Endothelial cell of umbilical vein (primary cell): ENCODE measurements around the gene CHN2. TPM values are rescaled to one million over a fixed set of nuclear protein-coding genes. Genes with fewer than 3 reads are reported as not detected.

ENCODE experiments used
- BruUV-seq: library from RNA; stranded (reverse); fragments of 400-500 nt; replicated peaks from 2 replicates; lab custom pipeline; 2021; lab: Mats Ljungman, UMichigan
- CTCF ChIA-PET: fragments of 300-600, 350-600 bp; sonication (Branson Sonifier 250); formaldehyde crosslinking; loops from one replicate; lab custom pipeline; 2021; ENCODE audit warnings: antibody characterized with exemption, inconsistent platforms; lab: Charles Lee
- POLR2A ChIA-PET: fragments of 300-600, 350-600 bp; sonication (Branson Sonifier 250); formaldehyde crosslinking; loops from one replicate; lab custom pipeline; 2021; ENCODE audit warnings: antibody characterized with exemption, inconsistent platforms; lab: Charles Lee
- DNase-seq: peaks from one replicate; pipeline ENCODE4 v3.0.0-alpha.2; 2011; ENCODE audit warnings: low read depth, low spot score
- FAIRE-seq: peaks from 2 replicates; lab custom pipeline; 2011; peaks lifted over from hg19 to GRCh38; lab: Jason Lieb, UNC
- H2AFZ ChIP-seq: 2 replicates; pipeline ENCODE4 v1.6.0; 2012; ENCODE audit warnings: low read depth, low read length, control low read depth, inconsistent platforms
- H3K27ac ChIP-seq: 2 replicates; pipeline ENCODE4 v1.5.1; 2011; ENCODE audit warnings: low read depth, mild to moderate bottlenecking, control low read depth, low read length, moderate library complexity; ENCODE audit not compliant: insufficient read depth
- H3K27me3 ChIP-seq, 2 experiments: 2 replicates each; pipeline versions ENCODE4 v1.6.0 to v1.6.1; 2011; ENCODE audit warnings: low read length in 2 of 2, mixed read lengths in 1 of 2; ENCODE audit not compliant: control insufficient read depth in 2 of 2, insufficient read depth in 2 of 2
- H3K36me3 ChIP-seq, 2 experiments: 2 replicates in 1 of 2; 3 replicates in 1 of 2; pipeline ENCODE4 v1.5.1; 2011; ENCODE audit warnings: low read length in 2 of 2, mild to moderate bottlenecking in 1 of 2, moderate library complexity in 1 of 2; ENCODE audit not compliant: control insufficient read depth in 2 of 2, insufficient read depth in 2 of 2; ENCODE audit errors: extremely low read depth in 1 of 2
- H3K4me1 ChIP-seq: 3 replicates; pipeline ENCODE4 v1.5.1; 2011; ENCODE audit warnings: mild to moderate bottlenecking, low read length; ENCODE audit not compliant: control insufficient read depth, insufficient read depth; ENCODE audit errors: extremely low read depth
- H3K4me2 ChIP-seq: 2 replicates; pipeline ENCODE4 v1.6.1; 2011; ENCODE audit warnings: low read length, control low read depth, mixed read lengths; ENCODE audit not compliant: insufficient read depth
- H3K4me3 ChIP-seq, 3 experiments: fragments of 200-600 bp in 1 of 3; sonication (generic), shearing (Covaris generic) in 1 of 3; replicated peaks in 1 of 3; 2 replicates each; pipeline ENCODE4 v1.5.1; 2011 to 2016; ENCODE audit warnings: control low read depth in 3 of 3, low read length in 3 of 3, mild to moderate bottlenecking in 2 of 3, inconsistent platforms in 1 of 3, low read depth in 1 of 3, moderate library complexity in 1 of 3; ENCODE audit not compliant: insufficient read depth in 1 of 3
- H3K79me2 ChIP-seq: 2 replicates; pipeline ENCODE4 v1.6.0; 2012; ENCODE audit warnings: low read length, inconsistent platforms; ENCODE audit not compliant: control insufficient read depth, insufficient read depth
- H3K9ac ChIP-seq: replicated peaks from 2 replicates; pipeline ENCODE3; 2011; ENCODE audit warnings: low read length, control low read depth; ENCODE audit not compliant: insufficient read depth; ENCODE audit errors: extremely low read depth
- H3K9me1 ChIP-seq: replicated peaks from 3 replicates; pipeline ENCODE4 v1.6.0; 2011; ENCODE audit warnings: mild to moderate bottlenecking, low read length; ENCODE audit not compliant: control insufficient read depth, insufficient read depth; ENCODE audit errors: extremely low read depth
- H3K9me3 ChIP-seq: replicated peaks from 2 replicates; pipeline ENCODE4 v1.5.1; 2012; ENCODE audit warnings: low read length, inconsistent platforms; ENCODE audit not compliant: control insufficient read depth, insufficient read depth
- H4K20me1 ChIP-seq: replicated peaks from 2 replicates; pipeline ENCODE3; 2011; ENCODE audit warnings: mild to moderate bottlenecking, low read length; ENCODE audit not compliant: control insufficient read depth, insufficient read depth; ENCODE audit errors: extremely low read depth
- EZH2 ChIP-seq: IDR thresholded peaks from 2 replicates; pipeline ENCODE4 v1.6.1; 2012; ENCODE audit warnings: borderline replicate concordance, low read depth, mild to moderate bottlenecking, moderate library complexity, low read length, inconsistent platforms; ENCODE audit not compliant: severe bottlenecking
- FOS ChIP-seq: IDR thresholded peaks from 2 replicates; pipeline ENCODE4 v1.6.1; 2011; ENCODE audit warnings: mild to moderate bottlenecking, low read length, moderate library complexity, borderline replicate concordance; ENCODE audit not compliant: insufficient read depth
- JUN ChIP-seq: IDR thresholded peaks from 2 replicates; pipeline ENCODE4 v1.6.1; 2011; ENCODE audit warnings: borderline replicate concordance, low read depth; ENCODE audit not compliant: insufficient read length, insufficient read depth
- POLR2A ChIP-seq: IDR thresholded peaks from 2 replicates; pipeline ENCODE4 v1.6.1; 2012; ENCODE audit warnings: low read depth, mild to moderate bottlenecking, control low read depth, low read length
- dilution Hi-C: fragments of 300-500 bp; cut with MboI; formaldehyde crosslinking; loops from one replicate; pipeline ENCODE4 v1.15.0; 2019; ENCODE audit warnings: low sequenced_read_pairs; ENCODE audit not compliant: extremely low pct_ligation_motif_present
- intact Hi-C: fragments of 100-400 bp; cut with micrococcal nuclease; formaldehyde crosslinking; loops from one replicate; pipeline ENCODE4 v1.10.0; 2022
- polyA plus RNA-seq, 4 experiments: library from polyadenylated mRNA; depleted of rRNA in 3 of 4; stranded (reverse) in 3 of 4; unstranded in 1 of 4; fragments of >200 nt; gene quantifications; 2 replicates each; pipeline versions ENCODE4 v1.2.1 to v1.2.3, GENCODE V29; 2011 to 2012; ENCODE audit warnings: missing spikeins in 1 of 4
- total RNA-seq: library from RNA; stranded (reverse); gene quantifications from 2 replicates; pipeline ENCODE4 v1.2.3, GENCODE V29; 2021
- TF ChIP-seq, protein P1 (sequence below): IDR thresholded peaks from 2 replicates; pipeline ENCODE4 v1.6.1; 2011; ENCODE audit not compliant: insufficient read depth, insufficient read length
- TF ChIP-seq, protein P2 (sequence below), 2 donors: IDR thresholded peaks; 1 replicate in 1 of 2; 2 replicates in 1 of 2; pipeline ENCODE4 v1.5.1; 2011; ENCODE audit warnings: low read length in 2 of 2, mild to moderate bottlenecking in 2 of 2, moderate library complexity in 2 of 2, control low read depth in 1 of 2, inconsistent platforms in 1 of 2, low read depth in 1 of 2; ENCODE audit not compliant: insufficient read depth in 1 of 2; ENCODE audit errors: extremely low read depth in 1 of 2

Gene CHN2
- total and polyA plus RNA-seq, 2 donors (not counting 3 experiments of a cell fraction or from before 2014, with no cell fraction given), result 1.4 to 5.0 TPM

DNA sequence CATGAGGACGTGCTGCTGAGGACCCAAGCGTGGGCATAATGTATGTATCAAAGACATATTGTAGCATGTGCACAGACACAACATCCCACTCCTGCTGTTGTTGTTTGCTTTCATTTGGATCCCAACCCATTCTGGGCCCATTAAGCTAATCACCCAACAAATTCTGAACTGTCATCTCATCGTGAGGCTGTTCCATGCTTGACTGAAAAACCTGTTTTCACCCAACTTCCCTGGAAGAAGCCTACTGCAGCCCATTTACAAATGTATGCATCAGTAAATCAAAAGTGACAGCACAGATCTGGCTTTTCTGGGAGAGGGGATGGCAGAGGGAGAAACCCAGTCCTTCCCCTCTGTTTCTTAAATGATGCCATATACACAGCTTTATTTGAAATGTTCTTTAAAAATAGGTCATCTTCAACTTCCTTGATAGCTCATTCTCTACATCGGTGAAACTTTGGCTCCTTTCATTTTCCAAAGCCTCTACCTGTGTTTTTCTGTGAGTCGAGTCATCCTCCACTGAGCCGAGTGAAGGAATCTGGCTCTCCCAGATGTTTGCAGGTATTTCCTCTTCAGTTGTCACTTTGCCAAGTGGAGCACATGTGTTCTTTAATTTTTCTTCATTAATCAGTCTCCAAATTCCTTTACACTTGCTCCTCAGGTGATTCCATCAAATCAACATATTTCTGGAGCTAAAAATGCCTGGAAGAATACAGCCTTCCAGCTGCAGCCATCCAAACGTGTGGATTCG is 151.8 kb downstream of the CHN2 start:
- TF ChIP-seq POLR2A, result no peak
- TF ChIP-seq, protein P1, sequence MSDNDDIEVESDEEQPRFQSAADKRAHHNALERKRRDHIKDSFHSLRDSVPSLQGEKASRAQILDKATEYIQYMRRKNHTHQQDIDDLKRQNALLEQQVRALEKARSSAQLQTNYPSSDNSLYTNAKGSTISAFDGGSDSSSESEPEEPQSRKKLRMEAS, result no peak
- TF ChIP-seq, protein P2, sequence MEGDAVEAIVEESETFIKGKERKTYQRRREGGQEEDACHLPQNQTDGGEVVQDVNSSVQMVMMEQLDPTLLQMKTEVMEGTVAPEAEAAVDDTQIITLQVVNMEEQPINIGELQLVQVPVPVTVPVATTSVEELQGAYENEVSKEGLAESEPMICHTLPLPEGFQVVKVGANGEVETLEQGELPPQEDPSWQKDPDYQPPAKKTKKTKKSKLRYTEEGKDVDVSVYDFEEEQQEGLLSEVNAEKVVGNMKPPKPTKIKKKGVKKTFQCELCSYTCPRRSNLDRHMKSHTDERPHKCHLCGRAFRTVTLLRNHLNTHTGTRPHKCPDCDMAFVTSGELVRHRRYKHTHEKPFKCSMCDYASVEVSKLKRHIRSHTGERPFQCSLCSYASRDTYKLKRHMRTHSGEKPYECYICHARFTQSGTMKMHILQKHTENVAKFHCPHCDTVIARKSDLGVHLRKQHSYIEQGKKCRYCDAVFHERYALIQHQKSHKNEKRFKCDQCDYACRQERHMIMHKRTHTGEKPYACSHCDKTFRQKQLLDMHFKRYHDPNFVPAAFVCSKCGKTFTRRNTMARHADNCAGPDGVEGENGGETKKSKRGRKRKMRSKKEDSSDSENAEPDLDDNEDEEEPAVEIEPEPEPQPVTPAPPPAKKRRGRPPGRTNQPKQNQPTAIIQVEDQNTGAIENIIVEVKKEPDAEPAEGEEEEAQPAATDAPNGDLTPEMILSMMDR (IDR thresholded peaks at IDR 0.05; ENCODE audit: extremely low read depth in 1 of 2, insufficient read depth in 1 of 2, low read depth in 1 of 2, low read length in 2 of 2), result no peak
- TF ChIP-seq EZH2, result no peak
- no peak for TF ChIP-seq JUN
- TF ChIP-seq FOS, result no peak
- Histone ChIP-seq H3K36me3 (no peaks in the 10 kb centered on the region), H3K9ac (no peak overlapping the region), H3K9me1 (no peaks in the 10 kb centered on the region), H3K4me1 (no peaks in the 10 kb centered on the region), H2AFZ (no peak overlapping the region), H3K4me3 (no peak overlapping the region), H3K27me3 (peaks cover 1 to 5% of the 10 kb centered on the region in 2 experiments), H4K20me1 (no peaks in the 10 kb centered on the region), H3K27ac (no peak overlapping the region), H3K4me2 (no peak overlapping the region), H3K9me3 (no peaks in the 10 kb centered on the region), H3K79me2 (no peaks in the 10 kb centered on the region)
- POLR2A ChIA-PET, result no interaction called here
- CTCF ChIA-PET, result interaction anchor here (0.5 to 5.5 kb wide), 16 partner anchors 37 to 424 kb away, joined by 3 to 105 read pairs (median 8); partner anchors contain the start of gene CHN2
- dilution Hi-C loops (no loop called here), intact Hi-C loops (no loop called here)
- DNase-seq (no peak), FAIRE-seq (no peak)
- no TSS peak for BruUV-seq
